HG02588 (cell line): ENCODE data around the gene NSF.
"Not testable (repeated sequence)": the region's sequence is repeated elsewhere in the genome, so short reads cannot be mapped to it uniquely, and the experiment has no call there.

ENCODE experiments used
- ATAC-seq: cut with Tn5 transposase; IDR thresholded peaks from one replicate; pipeline ENCODE4 v1.9.1; 2021; ENCODE audit warnings: mild to moderate bottlenecking, moderate library complexity; ENCODE audit not compliant: unreplicated experiment

NSF gene

DNA sequence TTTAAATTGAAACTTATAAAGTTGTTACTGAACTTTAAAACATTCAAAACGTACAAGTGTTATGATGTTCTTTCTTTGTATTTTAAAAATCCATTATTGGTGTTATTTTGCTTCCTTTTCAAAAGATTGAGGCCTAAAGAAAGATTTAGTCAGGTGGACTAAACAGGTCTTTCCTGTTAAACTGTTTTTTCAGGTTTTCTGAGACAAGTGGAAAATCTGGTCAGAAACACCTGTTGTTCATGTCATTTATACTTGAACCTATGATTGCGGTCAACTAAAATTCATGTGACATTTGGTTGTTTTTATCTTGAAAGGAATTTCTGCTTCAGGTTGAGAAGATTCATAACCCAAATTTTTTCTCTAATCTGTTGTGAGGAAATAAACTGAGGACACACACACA is 108.5 kb downstream of the NSF start:
- not testable (repeated sequence) for ATAC-seq

- no peak for ATAC-seq
Observed at GRCh38 chr17:46717999-46718398, 127.5 kb downstream of the NSF start.

DNA sequence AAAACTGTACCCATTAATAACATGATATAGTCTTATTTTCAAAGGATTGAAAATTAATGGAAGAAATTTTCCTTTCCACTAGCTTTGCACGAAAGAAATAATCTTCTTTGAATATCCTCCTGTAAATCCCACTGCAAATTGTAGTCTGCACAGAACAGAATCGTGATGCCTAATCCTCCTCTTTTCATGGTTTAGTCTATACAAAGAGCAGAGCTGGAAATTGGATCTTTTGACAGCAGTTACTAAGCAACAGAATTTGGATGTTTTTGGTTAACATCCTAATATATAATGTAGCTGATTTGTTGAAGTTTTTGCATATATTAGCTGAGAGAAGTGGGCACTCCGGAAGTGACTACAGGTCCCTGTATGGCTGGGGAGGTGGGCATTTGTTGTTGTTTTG is 129.4 kb downstream of the NSF start:
- no peak for ATAC-seq

DNA sequence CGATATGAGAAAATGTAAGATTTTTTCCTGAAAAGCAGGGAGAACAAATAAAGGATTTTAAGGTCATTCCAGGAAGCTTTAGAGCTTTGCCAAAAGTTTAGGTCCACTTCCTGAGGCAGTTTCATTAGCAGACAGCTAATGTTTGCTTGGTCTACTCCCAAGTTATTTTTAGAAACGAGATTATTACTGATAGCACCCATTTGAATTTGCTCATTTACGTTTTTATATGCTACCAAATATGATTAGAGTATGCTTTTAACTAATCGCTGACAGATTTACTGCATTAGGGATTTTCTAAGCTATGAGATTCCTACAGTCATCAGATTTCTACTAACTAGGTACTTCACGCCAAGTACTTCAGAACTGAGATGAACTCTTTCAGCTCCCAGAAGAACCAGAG is 129.9 kb downstream of the NSF start:
- ATAC-seq: no peak

- no peak for ATAC-seq
Observed at GRCh38 chr17:46722662-46723285, 132.3 kb downstream of the NSF start.

DNA sequence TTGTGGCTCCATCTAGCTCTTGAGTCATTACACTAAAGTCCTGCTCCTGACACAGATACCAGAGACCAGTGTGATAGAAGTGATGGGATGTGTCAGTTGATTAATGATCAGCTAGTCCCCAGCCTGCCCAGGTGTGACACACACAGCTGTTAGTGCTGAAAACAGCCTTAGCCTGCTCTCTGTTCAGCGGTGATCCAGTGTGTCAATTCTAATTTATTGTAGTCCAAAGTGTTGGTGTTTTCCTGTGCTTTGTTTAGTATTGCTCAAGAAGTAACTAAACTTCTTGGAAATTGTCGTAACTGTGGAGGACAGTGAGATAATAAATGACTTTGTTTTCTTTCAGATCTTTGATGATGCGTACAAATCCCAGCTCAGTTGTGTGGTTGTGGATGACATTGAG is 135.7 kb downstream of the NSF start:
- no peak for ATAC-seq

- no peak for ATAC-seq
Observed at GRCh38 chr17:46727572-46728348, 137.3 kb downstream of the NSF start.

GRCh38 chr17:46730026-46730425 is 139.6 kb downstream of the NSF start:
- ATAC-seq: no peak

- no peak for ATAC-seq
Observed at GRCh38 chr17:46730679-46731078, 140.2 kb downstream of the NSF start.

GRCh38 chr17:46732160-46732559 is 141.7 kb downstream of the NSF start:
- ATAC-seq: no peak

- no peak for ATAC-seq
Observed at GRCh38 chr17:46732754-46733398, 142.4 kb downstream of the NSF start.

- no peak for ATAC-seq
Observed at GRCh38 chr17:46733837-46734475, 143.5 kb downstream of the NSF start.

GRCh38 chr17:46736100-46736499 is 145.6 kb downstream of the NSF start:
- ATAC-seq: no peak

GRCh38 chr17:46737326-46737725 is 146.9 kb downstream of the NSF start:
- no peak for ATAC-seq

- ATAC-seq: no peak
Observed at GRCh38 chr17:46738544-46738943, 148.1 kb downstream of the NSF start.

GRCh38 chr17:46739982-46740381 is 149.5 kb downstream of the NSF start:
- no peak for ATAC-seq

DNA sequence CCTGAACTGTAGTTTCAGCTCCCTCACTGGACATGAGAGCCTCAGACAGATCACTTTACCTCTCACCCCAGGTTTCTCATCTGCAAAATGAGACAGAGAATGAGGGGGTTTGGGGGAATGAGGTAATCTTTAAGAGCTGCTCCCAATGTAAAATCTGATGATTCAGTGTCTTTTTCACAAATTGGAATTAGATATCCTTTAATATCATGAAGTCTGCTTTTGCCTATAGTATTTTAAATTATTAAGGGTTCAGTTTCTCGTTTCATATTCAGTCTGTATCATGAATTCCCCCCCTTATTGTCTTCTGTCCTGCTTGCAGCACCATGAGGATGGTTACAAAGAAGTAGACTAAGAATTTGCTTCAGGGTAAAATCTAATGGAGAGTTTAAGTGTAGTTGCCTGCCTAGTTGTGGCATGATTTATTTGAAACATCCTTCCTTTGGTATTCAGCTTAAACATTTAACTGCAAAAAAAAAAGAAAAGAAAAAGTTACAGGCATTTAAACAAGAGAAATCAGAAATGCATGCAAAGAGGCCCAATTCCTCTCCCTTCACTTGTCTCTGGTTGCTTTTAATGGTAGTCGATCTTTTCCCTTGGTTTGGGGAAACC is 150.8 kb downstream of the NSF start:
- no peak for ATAC-seq

DNA sequence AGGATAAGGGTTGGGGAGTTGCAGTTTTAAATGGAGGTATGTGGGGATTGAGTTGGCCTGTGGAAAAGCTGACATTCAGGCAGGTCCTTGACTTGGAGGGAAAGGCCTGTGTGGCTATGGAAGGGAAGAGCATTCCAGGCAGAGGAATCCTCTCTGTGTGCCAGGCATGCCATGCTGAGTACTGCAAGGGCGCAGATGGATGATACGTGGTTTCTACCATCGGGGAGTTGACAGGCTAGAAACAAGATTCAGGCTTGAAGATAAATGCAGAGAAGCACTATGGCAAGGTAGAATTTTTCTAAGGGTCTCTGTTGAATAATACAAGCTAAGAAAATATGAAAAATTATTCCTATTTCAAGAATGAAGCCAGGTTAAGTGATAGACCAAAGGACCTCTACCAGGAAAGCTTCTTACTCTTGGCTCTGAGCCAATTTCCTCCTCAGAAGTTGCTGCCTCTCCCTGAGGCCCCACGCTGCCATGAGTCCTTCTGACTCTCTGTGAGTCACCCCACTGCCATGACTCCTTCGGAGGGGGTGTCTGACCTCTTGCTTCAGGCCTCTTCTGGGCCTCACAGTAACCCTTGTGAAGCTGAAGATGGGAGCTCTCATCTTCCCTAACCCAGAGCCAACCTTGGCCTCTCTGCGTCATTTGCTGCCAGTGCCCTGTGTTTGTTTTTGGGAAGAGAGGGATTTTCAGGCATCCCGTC is 152.2 kb downstream of the NSF start:
- ATAC-seq: no peak

DNA sequence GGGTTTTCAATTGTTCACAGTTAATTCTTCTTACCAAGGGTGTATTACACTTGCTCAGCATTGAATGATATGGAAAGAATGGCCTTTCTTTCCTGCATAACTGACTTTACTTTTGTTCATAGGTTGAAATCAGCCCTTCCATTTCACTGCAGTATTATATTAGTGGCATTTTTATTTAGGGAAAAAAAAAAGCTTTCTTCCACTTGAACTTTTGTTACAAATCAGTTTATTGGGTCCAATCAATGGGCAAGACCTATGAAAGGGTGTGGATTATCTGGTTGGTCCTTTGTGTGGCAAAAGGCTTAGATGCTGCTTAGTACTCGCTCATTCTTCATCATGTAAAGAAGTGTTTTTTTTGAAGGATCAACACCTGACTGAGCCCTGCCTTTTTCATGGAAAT is 154.0 kb downstream of the NSF start:
- ATAC-seq: no peak

DNA sequence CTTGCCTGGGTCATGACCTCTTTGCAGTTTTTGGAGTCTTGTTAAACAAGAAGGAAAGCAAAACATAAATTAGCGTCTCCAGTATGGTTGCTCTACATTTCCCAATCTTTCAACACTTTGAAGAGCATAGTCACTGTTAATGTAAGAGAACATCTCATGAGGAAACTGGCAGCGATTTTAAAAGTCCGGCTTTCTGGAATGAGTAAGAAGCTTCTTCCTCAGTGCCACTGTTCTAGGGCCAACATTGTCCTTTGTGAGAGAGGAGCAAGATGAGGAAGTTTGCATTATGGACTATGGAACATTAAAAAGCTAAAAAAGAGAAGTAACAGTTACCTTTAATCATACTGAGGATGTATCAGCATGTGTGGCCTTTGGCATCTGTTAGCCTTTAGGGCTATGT is 154.9 kb downstream of the NSF start:
- no peak for ATAC-seq

GRCh38 chr17:46751425-46751824 is 161.0 kb downstream of the NSF start:
- ATAC-seq: no peak
